ENCODE results near the gene LRRC41.
"Not testable (repeated sequence)": the region's sequence is repeated elsewhere in the genome, so short reads cannot be mapped to it uniquely, and the experiment has no call there.

Gene LRRC41

GRCh38 chr1:46325285-46326076, 22.1 kb upstream of the LRRC41 start:
- H3K36me3 ChIP-seq (ENCODE audit: control insufficient read depth in 2 of 2, insufficient read depth in 2 of 2, low read length in 2 of 2); H3K27me3 ChIP-seq (ENCODE audit: control insufficient read depth in 2 of 2, insufficient read depth in 2 of 2, low read length in 2 of 2); H3K4me1 ChIP-seq (ENCODE audit: control insufficient read depth in 2 of 2, insufficient read depth in 2 of 2, low read length in 2 of 2); H3K9ac ChIP-seq (ENCODE audit: low read depth in 1 of 2, low read length in 2 of 2); H3K9me3 ChIP-seq (ENCODE audit: control insufficient read depth in 2 of 2, low read length in 2 of 2); H3K4me3 ChIP-seq (ENCODE audit: low read length in 2 of 2); H3K27ac ChIP-seq (ENCODE audit: low read depth in 2 of 2, low read length in 2 of 2): not testable (repeated sequence)

- H3K4me1 ChIP-seq (ENCODE audit: control insufficient read depth in 2 of 2, insufficient read depth in 2 of 2, low read length in 2 of 2); H3K9ac ChIP-seq (ENCODE audit: low read depth in 1 of 2, low read length in 2 of 2); H3K27ac ChIP-seq (ENCODE audit: low read depth in 2 of 2, low read length in 2 of 2); H3K27me3 ChIP-seq (ENCODE audit: control insufficient read depth in 2 of 2, insufficient read depth in 2 of 2, low read length in 2 of 2); H3K9me3 ChIP-seq (ENCODE audit: control insufficient read depth in 2 of 2, low read length in 2 of 2); H3K4me3 ChIP-seq (ENCODE audit: low read length in 2 of 2); H3K36me3 ChIP-seq (ENCODE audit: control insufficient read depth in 2 of 2, insufficient read depth in 2 of 2, low read length in 2 of 2): not testable (repeated sequence)
Measured at GRCh38 chr1:46322191-46322590, 18.8 kb upstream of the LRRC41 start.

DNA sequence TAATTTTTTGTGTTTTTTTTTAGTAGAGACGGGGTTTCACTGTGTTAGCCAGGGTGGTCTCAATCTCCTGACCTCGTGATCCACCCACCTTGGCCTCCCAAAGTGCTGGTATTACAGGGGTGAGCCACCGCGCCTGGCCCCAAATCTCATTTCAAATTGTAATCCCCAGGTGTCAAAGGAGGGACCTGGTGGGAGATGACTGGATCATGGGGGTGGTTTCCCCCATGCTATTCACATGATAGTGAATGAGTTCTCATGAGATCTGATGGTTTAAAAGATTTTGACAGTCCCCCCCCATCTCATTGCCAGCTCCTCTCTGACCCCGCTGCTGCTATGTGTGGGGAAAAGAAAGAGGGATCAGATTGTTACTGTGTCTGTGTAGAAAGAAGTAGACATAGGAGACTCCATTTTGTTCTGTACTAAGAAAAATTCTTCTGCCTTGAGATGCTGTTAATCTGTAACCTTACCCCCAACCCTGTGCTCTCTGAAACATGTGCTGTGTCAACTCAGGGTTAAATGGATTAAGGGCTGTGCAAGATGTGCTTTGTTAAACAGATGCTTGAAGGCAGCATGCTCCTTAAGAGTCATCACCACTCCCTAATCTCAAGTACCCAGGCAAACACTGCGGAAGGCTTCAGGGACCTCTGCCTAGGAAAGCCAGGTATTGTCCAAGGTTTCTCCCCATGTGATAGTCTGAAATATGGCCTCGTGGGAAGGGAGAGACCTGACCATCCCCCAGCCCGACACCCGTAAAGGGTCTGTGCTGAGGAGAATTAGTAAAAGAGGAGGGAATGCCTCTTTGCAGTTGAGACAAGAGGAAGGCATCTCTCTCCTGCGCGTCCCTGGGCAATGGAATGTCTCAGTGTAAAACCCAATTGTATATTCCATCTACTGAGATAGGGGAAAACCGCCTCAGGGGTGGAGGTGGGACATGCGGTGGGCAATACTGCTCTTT, 16.8 kb upstream of the LRRC41 start:
- not testable (repeated sequence) for H3K4me3 ChIP-seq (ENCODE audit: low read length in 2 of 2); H3K27ac ChIP-seq (ENCODE audit: low read depth in 2 of 2, low read length in 2 of 2); H3K4me1 ChIP-seq (ENCODE audit: control insufficient read depth in 2 of 2, insufficient read depth in 2 of 2, low read length in 2 of 2)

GRCh38 chr1:46319301-46319700, 15.9 kb upstream of the LRRC41 start:
- peaks cover 18 to 25% of the 10 kb centered on the region in 2 donors for H3K36me3 ChIP-seq (ENCODE audit: control insufficient read depth in 2 of 2, insufficient read depth in 2 of 2, low read length in 2 of 2)
- H3K4me1 ChIP-seq (ENCODE audit: control insufficient read depth in 2 of 2, insufficient read depth in 2 of 2, low read length in 2 of 2); H3K9me3 ChIP-seq (ENCODE audit: control insufficient read depth in 2 of 2, low read length in 2 of 2); H3K27ac ChIP-seq (ENCODE audit: low read depth in 2 of 2, low read length in 2 of 2); H3K9ac ChIP-seq (ENCODE audit: low read depth in 1 of 2, low read length in 2 of 2); H3K4me3 ChIP-seq (ENCODE audit: low read length in 2 of 2); H3K27me3 ChIP-seq (ENCODE audit: control insufficient read depth in 2 of 2, insufficient read depth in 2 of 2, low read length in 2 of 2): not testable (repeated sequence)

More for the DNA sequence above, 16.8 kb upstream of the LRRC41 start:
- H3K36me3 ChIP-seq (ENCODE audit: control insufficient read depth in 2 of 2, insufficient read depth in 2 of 2, low read length in 2 of 2): peaks cover 16 to 18% of the 10 kb centered on the region in 2 donors
- H3K27me3 ChIP-seq (ENCODE audit: control insufficient read depth in 2 of 2, insufficient read depth in 2 of 2, low read length in 2 of 2); H3K9me3 ChIP-seq (ENCODE audit: control insufficient read depth in 2 of 2, low read length in 2 of 2); H3K9ac ChIP-seq (ENCODE audit: low read depth in 1 of 2, low read length in 2 of 2): not testable (repeated sequence)

GRCh38 chr1:46317323-46317722, 13.9 kb upstream of the LRRC41 start:
- Histone ChIP-seq H3K9ac (ENCODE audit: low read depth in 1 of 2, low read length in 2 of 2) (no peak overlapping the region), H3K9me3 (ENCODE audit: control insufficient read depth in 2 of 2, low read length in 2 of 2) (no peaks in the 10 kb centered on the region), H3K4me3 (ENCODE audit: low read length in 2 of 2) (no peak overlapping the region), H3K4me1 (ENCODE audit: control insufficient read depth in 2 of 2, insufficient read depth in 2 of 2, low read length in 2 of 2) (no peaks in the 10 kb centered on the region), H3K27ac (ENCODE audit: low read depth in 2 of 2, low read length in 2 of 2) (no peak overlapping the region), H3K36me3 (ENCODE audit: control insufficient read depth in 2 of 2, insufficient read depth in 2 of 2, low read length in 2 of 2) (peaks cover 28 to 39% of the 10 kb centered on the region in 2 donors), H3K27me3 (ENCODE audit: control insufficient read depth in 2 of 2, insufficient read depth in 2 of 2, low read length in 2 of 2) (no peaks in the 10 kb centered on the region)

- Histone ChIP-seq H3K27me3 (ENCODE audit: control insufficient read depth in 2 of 2, insufficient read depth in 2 of 2, low read length in 2 of 2) (no peaks in the 10 kb centered on the region), H3K4me1 (ENCODE audit: control insufficient read depth in 2 of 2, insufficient read depth in 2 of 2, low read length in 2 of 2) (no peaks in the 10 kb centered on the region), H3K27ac (ENCODE audit: low read depth in 2 of 2, low read length in 2 of 2) (no peak overlapping the region), H3K9ac (ENCODE audit: low read depth in 1 of 2, low read length in 2 of 2) (no peak overlapping the region), H3K9me3 (ENCODE audit: control insufficient read depth in 2 of 2, low read length in 2 of 2) (no peaks in the 10 kb centered on the region), H3K4me3 (ENCODE audit: low read length in 2 of 2) (no peak overlapping the region), H3K36me3 (ENCODE audit: control insufficient read depth in 2 of 2, insufficient read depth in 2 of 2, low read length in 2 of 2) (peaks cover 34 to 45% of the 10 kb centered on the region in 2 donors)
Measured at GRCh38 chr1:46315669-46316403, 12.4 kb upstream of the LRRC41 start.

- Histone ChIP-seq H3K9ac (ENCODE audit: low read depth in 1 of 2, low read length in 2 of 2) (no peak overlapping the region), H3K9me3 (ENCODE audit: control insufficient read depth in 2 of 2, low read length in 2 of 2) (no peaks in the 10 kb centered on the region), H3K27me3 (ENCODE audit: control insufficient read depth in 2 of 2, insufficient read depth in 2 of 2, low read length in 2 of 2) (no peaks in the 10 kb centered on the region), H3K4me1 (ENCODE audit: control insufficient read depth in 2 of 2, insufficient read depth in 2 of 2, low read length in 2 of 2) (peaks cover 0 to 7% of the 10 kb centered on the region in 2 donors), H3K27ac (ENCODE audit: low read depth in 2 of 2, low read length in 2 of 2) (no peak overlapping the region), H3K36me3 (ENCODE audit: control insufficient read depth in 2 of 2, insufficient read depth in 2 of 2, low read length in 2 of 2) (peaks cover 30 to 48% of the 10 kb centered on the region in 2 donors), H3K4me3 (ENCODE audit: low read length in 2 of 2) (no peak overlapping the region)
Measured at GRCh38 chr1:46310321-46310720, 6.9 kb upstream of the LRRC41 start.

DNA sequence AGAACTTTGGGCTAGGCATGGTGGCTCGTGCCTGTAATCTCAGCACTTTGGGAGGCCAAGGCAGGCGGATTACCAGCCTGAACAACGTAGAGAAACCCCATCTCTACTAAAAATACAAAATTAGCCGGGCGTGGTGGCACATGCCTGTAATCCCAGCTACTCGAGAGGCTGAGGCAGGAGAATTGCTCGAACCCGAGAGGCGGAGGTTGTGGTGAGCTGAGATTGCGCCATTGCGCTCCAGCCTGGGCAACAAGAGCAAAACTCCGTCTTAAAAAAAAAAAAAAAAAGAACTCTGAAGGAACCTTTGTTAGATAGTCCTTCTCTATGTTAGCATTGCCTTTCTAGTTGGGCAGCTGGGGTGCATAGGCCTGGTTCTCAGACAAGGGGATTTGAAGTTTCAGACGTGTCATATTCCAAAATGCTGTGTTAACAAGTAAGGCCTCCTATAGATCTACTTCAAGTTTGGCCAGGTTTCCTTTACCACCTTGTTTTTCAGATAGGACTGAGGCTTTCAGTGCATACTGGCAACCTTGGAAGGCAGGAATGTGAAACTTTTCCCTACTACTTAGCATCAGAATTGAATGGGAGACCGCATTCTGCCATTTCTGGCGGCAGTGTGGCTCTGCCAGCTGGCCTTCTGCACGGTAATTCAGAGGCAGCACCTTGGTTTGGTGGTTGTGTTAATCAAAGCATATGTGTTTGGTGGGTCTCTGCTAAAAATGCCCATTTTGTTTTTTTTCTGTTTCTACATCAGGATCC, 6.2 kb upstream of the LRRC41 start:
- Histone ChIP-seq H3K9me3 (ENCODE audit: control insufficient read depth in 2 of 2, low read length in 2 of 2) (no peaks in the 10 kb centered on the region), H3K27ac (ENCODE audit: low read depth in 2 of 2, low read length in 2 of 2) (no peak overlapping the region), H3K4me3 (ENCODE audit: low read length in 2 of 2) (no peak overlapping the region), H3K4me1 (ENCODE audit: control insufficient read depth in 2 of 2, insufficient read depth in 2 of 2, low read length in 2 of 2) (peaks cover 2 to 12% of the 10 kb centered on the region in 2 donors), H3K9ac (ENCODE audit: low read depth in 1 of 2, low read length in 2 of 2) (no peak overlapping the region), H3K36me3 (ENCODE audit: control insufficient read depth in 2 of 2, insufficient read depth in 2 of 2, low read length in 2 of 2) (peaks cover 27 to 44% of the 10 kb centered on the region in 2 donors), H3K27me3 (ENCODE audit: control insufficient read depth in 2 of 2, insufficient read depth in 2 of 2, low read length in 2 of 2) (no peaks in the 10 kb centered on the region)

DNA sequence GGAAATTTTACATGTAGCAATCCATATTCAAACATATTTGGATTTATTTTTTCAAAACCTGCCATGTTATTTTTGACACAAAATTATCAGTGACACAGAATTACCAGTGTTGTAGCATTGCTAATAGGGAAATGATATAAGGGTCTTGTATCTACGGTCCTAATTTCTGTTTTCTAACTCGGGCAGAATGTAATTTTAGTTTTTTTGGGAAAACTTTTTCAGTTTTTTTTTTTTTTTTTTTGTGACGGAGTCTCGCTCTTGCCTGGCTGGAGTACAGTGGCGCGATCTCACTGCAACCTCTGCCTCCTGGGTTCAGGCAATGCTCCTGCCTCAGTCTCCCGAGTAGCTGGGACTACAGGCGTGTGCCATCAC, 2.7 kb upstream of the LRRC41 start:
- H3K9me3 ChIP-seq (ENCODE audit: control insufficient read depth in 2 of 2, low read length in 2 of 2): no peaks in the 10 kb centered on the region
- H3K27ac ChIP-seq (ENCODE audit: low read depth in 2 of 2, low read length in 2 of 2): no peak overlapping the region
- H3K36me3 ChIP-seq (ENCODE audit: control insufficient read depth in 2 of 2, insufficient read depth in 2 of 2, low read length in 2 of 2): peaks cover 12 to 21% of the 10 kb centered on the region in 2 donors
- no peak overlapping the region for H3K9ac ChIP-seq (ENCODE audit: low read depth in 1 of 2, low read length in 2 of 2)
- no peak overlapping the region for H3K4me3 ChIP-seq (ENCODE audit: low read length in 2 of 2)
- no peaks in the 10 kb centered on the region for H3K27me3 ChIP-seq (ENCODE audit: control insufficient read depth in 2 of 2, insufficient read depth in 2 of 2, low read length in 2 of 2)
- H3K4me1 ChIP-seq (ENCODE audit: control insufficient read depth in 2 of 2, insufficient read depth in 2 of 2, low read length in 2 of 2): peaks cover 8 to 19% of the 10 kb centered on the region in 2 donors

Data from mucosa of rectum (tissue), 2 donors.